Endodermal cell (in vitro differentiated cells): ENCODE data around the gene ANKLE2. TPM values are rescaled to one million over a fixed set of nuclear protein-coding genes. Genes with fewer than 3 reads are reported as not detected.

Experiments
- DNase-seq: peaks from one replicate; pipeline ENCODE4 v3.0.0-alpha.2; 2017
- H3K27ac ChIP-seq: 2 replicates; pipeline ENCODE4 v1.5.1; 2013; ENCODE audit warnings: mild to moderate bottlenecking, low read depth, low read length, moderate library complexity
- H3K27me3 ChIP-seq: 2 replicates; pipeline ENCODE4 v1.6.1; 2013; ENCODE audit warnings: mild to moderate bottlenecking, low read length, moderate library complexity; ENCODE audit not compliant: insufficient read depth, control insufficient read depth, poor library complexity, severe bottlenecking
- H3K36me3 ChIP-seq: 2 replicates; pipeline ENCODE4 v1.7.0; 2013; ENCODE audit warnings: mild to moderate bottlenecking, low read length, moderate library complexity; ENCODE audit not compliant: control insufficient read depth, insufficient read depth
- H3K4me1 ChIP-seq: one replicate; pipeline ENCODE4 v1.7.0; 2013; ENCODE audit warnings: low read length; ENCODE audit not compliant: control insufficient read depth, insufficient read depth
- H3K4me3 ChIP-seq: 2 replicates; pipeline ENCODE4 v1.5.1; 2013; ENCODE audit warnings: mild to moderate bottlenecking, low read length, moderate library complexity
- H3K9ac ChIP-seq: 2 replicates; pipeline ENCODE4 v1.6.1; 2013; ENCODE audit warnings: mild to moderate bottlenecking, low read length, moderate library complexity; ENCODE audit not compliant: poor library complexity, severe bottlenecking; ENCODE audit errors: extremely low read depth
- H3K9me3 ChIP-seq: 2 replicates; pipeline ENCODE4 v1.6.1; 2013; ENCODE audit warnings: mild to moderate bottlenecking, low read length, moderate library complexity; ENCODE audit not compliant: control insufficient read depth
- H3K27ac Mint-ChIP-seq: 2 replicates; pipeline ENCODE4 v1.8.0; 2020; ENCODE audit warnings: mixed read lengths
- H3K27me3 Mint-ChIP-seq: 2 replicates; pipeline ENCODE4 v1.8.0; 2021; ENCODE audit warnings: mild to moderate bottlenecking, mixed read lengths; ENCODE audit not compliant: insufficient read depth
- H3K36me3 Mint-ChIP-seq: 2 replicates; pipeline ENCODE4 v1.8.0; 2020; ENCODE audit warnings: low read depth, mixed read lengths
- H3K4me1 Mint-ChIP-seq: 2 replicates; pipeline ENCODE4 v1.8.0; 2020; ENCODE audit warnings: mixed read lengths
- H3K4me3 Mint-ChIP-seq: 2 replicates; pipeline ENCODE4 v1.8.0; 2020; ENCODE audit warnings: mild to moderate bottlenecking, moderate library complexity, mixed read lengths
- H3K9me3 Mint-ChIP-seq: 2 replicates; pipeline ENCODE4 v1.8.0; 2020; ENCODE audit warnings: mild to moderate bottlenecking, mixed read lengths
- CTCF ChIP-seq: fragments of 200-600 bp; sonication (generic); conservative IDR thresholded peaks from 2 replicates; pipeline ENCODE4 v1.5.0; 2021; ENCODE audit warnings: antibody characterized with exemption, mild to moderate bottlenecking
- WGBS, 2 experiments: methylation state at CpG; one replicate each; pipeline versions ENCODE4 v1.1.5 to v1.1.7; 2013; ENCODE audit warnings: missing lambda C conversion rate in 2 of 2, mixed read lengths in 1 of 2; ENCODE audit not compliant: insufficient coverage in 1 of 2, insufficient read length in 1 of 2; 5-methylcytosine and 5-hydroxymethylcytosine counted together
- total RNA-seq, 2 donors: library from RNA; stranded (reverse); fragmentation: NEBNext Ultra II Directional in 1 of 2; extraction: Animal tissue kit (Norgen Biotek cat#: 25700) in 1 of 2; gene quantifications; 2 replicates in 1 of 2; 3 replicates in 1 of 2; pipeline ENCODE4 v1.2.1, GENCODE V29; 2021

Gene ANKLE2
- total RNA-seq, 2 donors from 2014 or later: 87.8 to 88.5 TPM

- H3K4me3 ChIP-seq: no peak overlapping the region
- peak overlapping the region; percentile 27 for H3K27ac Mint-ChIP-seq
- 96 to 97% methylated on average over 15 of the region's 15 CpGs for WGBS, 2 experiments
Measured at GRCh38 chr12:132736913-132737312, 24.7 kb downstream of the ANKLE2 start.

GRCh38 chr12:132736378-132736777 is 25.3 kb downstream of the ANKLE2 start:
- H3K4me1 ChIP-seq: no peaks in the 10 kb centered on the region
- no peaks in the 10 kb centered on the region for H3K4me1 Mint-ChIP-seq
- no peak overlapping the region for H3K9ac ChIP-seq
- no peaks in the 10 kb centered on the region for H3K9me3 Mint-ChIP-seq
- no peaks in the 10 kb centered on the region for H3K27me3 Mint-ChIP-seq
- no peak for TF ChIP-seq CTCF
- H3K27ac Mint-ChIP-seq: peak overlapping the region; percentile 75
- no peak overlapping the region for H3K27ac ChIP-seq
- no peak overlapping the region for H3K4me3 ChIP-seq
- peaks cover 86% of the 10 kb centered on the region for H3K36me3 ChIP-seq
- H3K27me3 ChIP-seq: no peaks in the 10 kb centered on the region
- DNase-seq: peak; percentile 42
- H3K4me3 Mint-ChIP-seq: no peak overlapping the region
- no peaks in the 10 kb centered on the region for H3K9me3 ChIP-seq
- 95 to 98% methylated on average over 7 to 12 of the region's 12 CpGs for WGBS, 2 experiments
- H3K36me3 Mint-ChIP-seq: peaks cover 88% of the 10 kb centered on the region

More at GRCh38 chr12:132736913-132737312, 24.7 kb downstream of the ANKLE2 start:
- H3K27me3 ChIP-seq: no peaks in the 10 kb centered on the region
- peaks cover 86% of the 10 kb centered on the region for H3K36me3 ChIP-seq
- peak; percentile 41 for DNase-seq
- H3K4me3 Mint-ChIP-seq: no peak overlapping the region
- no peaks in the 10 kb centered on the region for H3K27me3 Mint-ChIP-seq
- H3K9me3 Mint-ChIP-seq: no peaks in the 10 kb centered on the region
- no peaks in the 10 kb centered on the region for H3K9me3 ChIP-seq
- TF ChIP-seq CTCF: no peak
- peaks cover 89% of the 10 kb centered on the region for H3K36me3 Mint-ChIP-seq
- no peak overlapping the region for H3K27ac ChIP-seq
- H3K9ac ChIP-seq: no peak overlapping the region
- no peaks in the 10 kb centered on the region for H3K4me1 ChIP-seq
- no peaks in the 10 kb centered on the region for H3K4me1 Mint-ChIP-seq

- peak; percentile 39 for DNase-seq
- no peaks in the 10 kb centered on the region for H3K9me3 ChIP-seq
- peaks cover 86% of the 10 kb centered on the region for H3K36me3 ChIP-seq
- 95 to 100% methylated on average over 12 to 20 of the region's 20 CpGs for WGBS, 2 experiments
- H3K27ac ChIP-seq: no peak overlapping the region
- Mint-ChIP-seq H3K36me3 (peaks cover 87% of the 10 kb centered on the region), H3K27ac (peak overlapping the region; percentile 66), H3K9me3 (no peaks in the 10 kb centered on the region), H3K27me3 (no peaks in the 10 kb centered on the region), H3K4me1 (no peaks in the 10 kb centered on the region), H3K4me3 (no peak overlapping the region)
- TF ChIP-seq CTCF: no peak
- H3K27me3 ChIP-seq: no peaks in the 10 kb centered on the region
- no peak overlapping the region for H3K9ac ChIP-seq
- no peak overlapping the region for H3K4me3 ChIP-seq
- H3K4me1 ChIP-seq: no peaks in the 10 kb centered on the region
Measured at GRCh38 chr12:132735496-132735895, 26.1 kb downstream of the ANKLE2 start.
